GM18517 (cell line): ENCODE measurements around the gene KHSRP.
A peak's percentile ranks its signal among the peaks of the same experiment; 100 is the strongest.

ENCODE experiments used
- ATAC-seq: cut with Tn5 transposase; IDR thresholded peaks from one replicate; pipeline ENCODE4 v1.9.1; 2021; ENCODE audit warnings: mild to moderate bottlenecking, moderate library complexity; ENCODE audit not compliant: unreplicated experiment

KHSRP gene

GRCh38 chr19:6393983-6394412 lies 30.6 kb downstream of the KHSRP start:
- no peak for ATAC-seq

- ATAC-seq, result peak; percentile 66
Measured at GRCh38 chr19:6393074-6393982, 31.3 kb downstream of the KHSRP start, which contains the start of gene GTF2F1. TSS of gene GTF2F1 (minus strand) at chr19:6393164. CDS start at chr19:6392995, 169 bp downstream.

GRCh38 chr19:6392221-6393073 lies 32.2 kb downstream of the KHSRP start:
- ATAC-seq, result no peak

- ATAC-seq, result no peak
Measured at GRCh38 chr19:6387372-6387771, 37.2 kb downstream of the KHSRP start.

GRCh38 chr19:6384381-6384780 lies 40.2 kb downstream of the KHSRP start:
- no peak for ATAC-seq

- ATAC-seq, result no peak
Measured at GRCh38 chr19:6383188-6383587, 41.4 kb downstream of the KHSRP start.

- ATAC-seq, result no peak
Measured at GRCh38 chr19:6381030-6381750, 43.4 kb downstream of the KHSRP start.

GRCh38 chr19:6379744-6380143 lies 44.9 kb downstream of the KHSRP start:
- ATAC-seq, result no peak

- ATAC-seq, result no peak
Measured at GRCh38 chr19:6378486-6378885, 46.1 kb downstream of the KHSRP start.

GRCh38 chr19:6378041-6378440 lies 46.6 kb downstream of the KHSRP start:
- ATAC-seq, result no peak

GRCh38 chr19:6376512-6377190 lies 48.0 kb downstream of the KHSRP start:
- no peak for ATAC-seq

GRCh38 chr19:6375411-6376010 lies 49.1 kb downstream of the KHSRP start, which contains the start of gene PSPN:
TSS of gene PSPN (minus strand) at chr19:6375933. CDS start at chr19:6375849, 84 bp downstream.
- ATAC-seq, result no peak

GRCh38 chr19:6374711-6375410 lies 49.8 kb downstream of the KHSRP start:
- no peak for ATAC-seq

- no peak for ATAC-seq
Measured at GRCh38 chr19:6374161-6374709, 50.4 kb downstream of the KHSRP start.

GRCh38 chr19:6373813-6374108 lies 50.9 kb downstream of the KHSRP start:
- no peak for ATAC-seq

GRCh38 chr19:6373096-6373812 lies 51.4 kb downstream of the KHSRP start:
- no peak for ATAC-seq

GRCh38 chr19:6372594-6373095 lies 52.0 kb downstream of the KHSRP start, which contains the start of gene ALKBH7:
TSS of gene ALKBH7 (plus strand) at chr19:6372794. CDS start at chr19:6372821, 27 bp downstream.
- ATAC-seq, result peak; percentile 84

GRCh38 chr19:6364353-6364752 lies 60.3 kb downstream of the KHSRP start:
- ATAC-seq, result no peak
